Panc1 (cell line): ENCODE results near the gene SVIL. TPM values are rescaled to one million over a fixed set of nuclear protein-coding genes. Genes with fewer than 3 reads are reported as not detected.

Source experiments
- ATAC-seq: fragments of 200-7000 bp; cut with Tn5 transposase; 2 replicates; pipeline ENCODE4 v1.9.1; 2020; ENCODE audit warnings: mild to moderate bottlenecking, moderate library complexity
- BruUV-seq: library from RNA; stranded (reverse); fragments of 400-500 nt; replicated peaks from 2 replicates; lab custom pipeline; 2021; lab: Mats Ljungman, UMichigan
- CTCF ChIA-PET: fragments of 300-600 bp; sonication (Branson Sonifier 250); formaldehyde crosslinking; loops from one replicate; lab custom pipeline; 2022; ENCODE audit warnings: antibody characterized with exemption; lab: Charles Lee
- POLR2A ChIA-PET: fragments of 300-600 bp; sonication (Branson Sonifier 250); formaldehyde crosslinking; loops from one replicate; lab custom pipeline; 2022; ENCODE audit warnings: antibody characterized with exemption; lab: Charles Lee
- DNase-seq: peaks from one replicate; pipeline ENCODE4 v3.0.0-alpha.2; 2010; ENCODE audit warnings: low read depth, low spot score
- H3K27ac ChIP-seq: 2 replicates; pipeline ENCODE4 v1.5.1; 2011; ENCODE audit warnings: mild to moderate bottlenecking, low read length, inconsistent platforms
- H3K27me3 ChIP-seq: fragments of 200-500 bp; sonication (Bioruptor generic); 2 replicates; pipeline ENCODE4 v1.6.0; 2014; ENCODE audit warnings: low read length, inconsistent platforms; ENCODE audit not compliant: control insufficient read depth, insufficient read depth
- H3K36me3 ChIP-seq: fragments of 200-500 bp; sonication (Bioruptor generic); 2 replicates; pipeline ENCODE4 v1.5.1; 2014; ENCODE audit warnings: inconsistent platforms, mild to moderate bottlenecking, low read length, moderate library complexity; ENCODE audit not compliant: control insufficient read depth, insufficient read depth
- H3K4me1 ChIP-seq: 2 replicates; pipeline ENCODE4 v1.5.1; 2011; ENCODE audit warnings: inconsistent platforms, mild to moderate bottlenecking, low read length, moderate library complexity; ENCODE audit not compliant: control insufficient read depth, insufficient read depth
- H3K4me3 ChIP-seq, 2 experiments: 2 replicates each; pipeline ENCODE4 v1.5.1; 2011 to 2012; ENCODE audit warnings: low read depth in 2 of 2, low read length in 2 of 2, mild to moderate bottlenecking in 2 of 2, inconsistent platforms in 1 of 2, moderate library complexity in 1 of 2
- H3K9me3 ChIP-seq: fragments of 200-500 bp; sonication (Bioruptor generic); 2 replicates; pipeline ENCODE4 v1.5.1; 2014; ENCODE audit warnings: low read depth, mild to moderate bottlenecking, inconsistent platforms, low read length, moderate library complexity; ENCODE audit not compliant: control insufficient read depth, insufficient read depth
- POLR2AphosphoS5 ChIP-seq: IDR thresholded peaks from 2 replicates; pipeline ENCODE4 v1.6.1; 2012; ENCODE audit warnings: mild to moderate bottlenecking, low read depth, low read length, moderate library complexity
- REST ChIP-seq, 2 experiments: IDR thresholded peaks; 2 replicates each; pipeline ENCODE4 v1.6.1; 2011 to 2012; ENCODE audit warnings: low read depth in 2 of 2, control low read depth in 1 of 2, low read length in 1 of 2, mild to moderate bottlenecking in 1 of 2, moderate library complexity in 1 of 2; ENCODE audit not compliant: insufficient read depth in 1 of 2
- SIN3A ChIP-seq: IDR thresholded peaks from 2 replicates; pipeline ENCODE4 v1.6.1; 2012; ENCODE audit warnings: low read depth, mild to moderate bottlenecking, low read length, moderate library complexity, borderline replicate concordance; ENCODE audit not compliant: insufficient read depth
- TCF7L2 ChIP-seq: IDR thresholded peaks from 2 replicates; pipeline ENCODE4 v1.6.1; 2011; ENCODE audit warnings: mild to moderate bottlenecking, low read depth, low read length, inconsistent platforms
- in situ Hi-C: cut with HindIII; loops from 2 replicates; pipeline ENCODE4 v1.10.0; 2016; ENCODE audit warnings: low sequenced_read_pairs, low pct_unique_long_range_greater_than_20kb
- intact Hi-C: fragments of 100-400 bp; cut with micrococcal nuclease; formaldehyde crosslinking; loops from one replicate; pipeline ENCODE4 v1.10.0; 2022; ENCODE audit not compliant: unreplicated experiment
- total RNA-seq: library from RNA; stranded (reverse); gene quantifications from one replicate; pipeline ENCODE4 v1.2.1, GENCODE V29; 2021; ENCODE audit not compliant: unreplicated experiment
- TF ChIP-seq, protein P1 (sequence below): fragments of 450-650 bp; IDR thresholded peaks from 2 replicates; pipeline ENCODE4 v1.5.1; 2017; ENCODE audit warnings: mild to moderate bottlenecking

SVIL gene
- total RNA-seq, 1 experiment from 2014 or later = 72.8 TPM

DNA sequence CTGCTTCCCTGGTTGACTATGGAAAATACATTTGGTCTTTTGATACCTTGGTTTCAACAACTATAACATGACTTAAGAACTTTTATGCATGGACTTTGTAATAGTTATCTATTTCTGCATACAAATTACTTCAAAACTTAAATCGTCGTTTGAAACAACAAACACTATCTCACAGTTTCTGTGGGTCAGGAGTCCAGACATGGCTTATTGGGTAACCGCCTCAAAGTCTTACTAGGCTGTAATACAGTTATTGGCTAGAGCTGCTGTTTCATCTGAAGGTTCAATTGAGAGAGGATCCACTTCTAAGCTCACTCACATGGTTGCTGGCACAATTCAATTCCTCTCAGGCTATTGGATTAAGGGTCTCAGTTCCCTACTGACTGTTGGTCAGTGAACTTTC is 210.8 kb downstream of the SVIL start:
- Histone ChIP-seq H3K27me3 (no peaks in the 10 kb centered on the region), H3K4me3 (no peak overlapping the region), H3K27ac (no peak overlapping the region), H3K36me3 (peaks cover 2% of the 10 kb centered on the region), H3K9me3 (no peaks in the 10 kb centered on the region), H3K4me1 (no peaks in the 10 kb centered on the region)
- ATAC-seq (no peak), DNase-seq (no peak)
- intact Hi-C loops (no loop called here), in situ Hi-C loops (no loop called here)
- TF ChIP-seq POLR2AphosphoS5 = no peak
- TF ChIP-seq, protein P1, sequence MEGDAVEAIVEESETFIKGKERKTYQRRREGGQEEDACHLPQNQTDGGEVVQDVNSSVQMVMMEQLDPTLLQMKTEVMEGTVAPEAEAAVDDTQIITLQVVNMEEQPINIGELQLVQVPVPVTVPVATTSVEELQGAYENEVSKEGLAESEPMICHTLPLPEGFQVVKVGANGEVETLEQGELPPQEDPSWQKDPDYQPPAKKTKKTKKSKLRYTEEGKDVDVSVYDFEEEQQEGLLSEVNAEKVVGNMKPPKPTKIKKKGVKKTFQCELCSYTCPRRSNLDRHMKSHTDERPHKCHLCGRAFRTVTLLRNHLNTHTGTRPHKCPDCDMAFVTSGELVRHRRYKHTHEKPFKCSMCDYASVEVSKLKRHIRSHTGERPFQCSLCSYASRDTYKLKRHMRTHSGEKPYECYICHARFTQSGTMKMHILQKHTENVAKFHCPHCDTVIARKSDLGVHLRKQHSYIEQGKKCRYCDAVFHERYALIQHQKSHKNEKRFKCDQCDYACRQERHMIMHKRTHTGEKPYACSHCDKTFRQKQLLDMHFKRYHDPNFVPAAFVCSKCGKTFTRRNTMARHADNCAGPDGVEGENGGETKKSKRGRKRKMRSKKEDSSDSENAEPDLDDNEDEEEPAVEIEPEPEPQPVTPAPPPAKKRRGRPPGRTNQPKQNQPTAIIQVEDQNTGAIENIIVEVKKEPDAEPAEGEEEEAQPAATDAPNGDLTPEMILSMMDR = no peak
- TF ChIP-seq SIN3A = no peak
- TF ChIP-seq TCF7L2 = no peak
- no peak for TF ChIP-seq REST (IDR thresholded peaks at IDR 0.05; ENCODE audit: insufficient read depth in 1 of 2, low read depth in 2 of 2, low read length in 1 of 2)
- POLR2A ChIA-PET = no interaction called here
- CTCF ChIA-PET = no interaction called here
- no TSS peak for BruUV-seq

- no peak for TF ChIP-seq REST (IDR thresholded peaks at IDR 0.05; ENCODE audit: insufficient read depth in 1 of 2, low read depth in 2 of 2, low read length in 1 of 2)
- no peak for TF ChIP-seq POLR2AphosphoS5
- no peak for TF ChIP-seq TCF7L2
- TF ChIP-seq SIN3A = no peak
- TF ChIP-seq, protein P1 = no peak
- no peak for DNase-seq
- POLR2A ChIA-PET = no interaction called here
- Histone ChIP-seq H3K9me3 (no peaks in the 10 kb centered on the region), H3K36me3 (peaks cover 7% of the 10 kb centered on the region), H3K27ac (no peak overlapping the region), H3K4me1 (no peaks in the 10 kb centered on the region), H3K27me3 (no peaks in the 10 kb centered on the region), H3K4me3 (no peak overlapping the region)
- BruUV-seq = no TSS peak
- in situ Hi-C loops (no loop called here), intact Hi-C loops (no loop called here)
- no peak for ATAC-seq
- CTCF ChIA-PET = no interaction called here
Observed at GRCh38 chr10:29420744-29421143, 214.0 kb downstream of the SVIL start.
